Trophoblast cell (in vitro differentiated cells and primary cell): ENCODE measurements around the gene METRN.
A peak's percentile ranks its signal among the peaks of the same experiment; 100 is the strongest.
"Not testable (repeated sequence)": the region's sequence is repeated elsewhere in the genome, so short reads cannot be mapped to it uniquely, and the experiment has no call there.

Experiments
- DNase-seq, 2 donors: peaks; one replicate each; pipeline ENCODE4 v3.0.0-alpha.2; 2016
- H2AFZ ChIP-seq: 2 replicates; pipeline ENCODE4 v1.6.1; 2013; ENCODE audit warnings: low read length, moderate library complexity, mild to moderate bottlenecking; ENCODE audit not compliant: insufficient read depth, poor library complexity
- H2AK5ac ChIP-seq: 2 replicates; pipeline ENCODE4 v1.6.1; 2013; ENCODE audit warnings: mild to moderate bottlenecking, low read length
- H2BK120ac ChIP-seq: 2 replicates; pipeline ENCODE4 v1.6.1; 2013; ENCODE audit warnings: low read length, mild to moderate bottlenecking, moderate library complexity; ENCODE audit not compliant: insufficient read depth, poor library complexity
- H2BK12ac ChIP-seq: 2 replicates; pipeline ENCODE4 v1.6.1; 2013; ENCODE audit warnings: mild to moderate bottlenecking, low read length, moderate library complexity
- H2BK5ac ChIP-seq: 2 replicates; pipeline ENCODE4 v1.6.1; 2013; ENCODE audit warnings: low read length, low read depth, moderate library complexity, mild to moderate bottlenecking; ENCODE audit not compliant: poor library complexity
- H3K14ac ChIP-seq: 2 replicates; pipeline ENCODE4 v1.6.1; 2013; ENCODE audit warnings: mild to moderate bottlenecking, low read length
- H3K18ac ChIP-seq: 2 replicates; pipeline ENCODE4 v1.6.1; 2013; ENCODE audit warnings: mild to moderate bottlenecking, low read length
- H3K23ac ChIP-seq: 2 replicates; pipeline ENCODE4 v1.6.1; 2013; ENCODE audit warnings: low read length
- H3K27ac ChIP-seq: 2 replicates; pipeline ENCODE4 v1.5.1; 2013; ENCODE audit warnings: low read depth, mild to moderate bottlenecking, inconsistent platforms, low read length, moderate library complexity
- H3K27me3 ChIP-seq: 2 replicates; pipeline ENCODE4 v1.6.1; 2013; ENCODE audit warnings: inconsistent platforms, mild to moderate bottlenecking, low read length, moderate library complexity; ENCODE audit not compliant: insufficient read depth
- H3K36me3 ChIP-seq, 2 experiments: 1 replicate in 1 of 2; 2 replicates in 1 of 2; pipeline ENCODE4 v1.6.1; 2013; ENCODE audit warnings: low read length in 2 of 2, mild to moderate bottlenecking in 2 of 2, moderate library complexity in 1 of 2; ENCODE audit not compliant: insufficient read depth in 2 of 2, control insufficient read depth in 1 of 2
- H3K4ac ChIP-seq: 2 replicates; pipeline ENCODE4 v1.6.1; 2013; ENCODE audit warnings: low read depth, mild to moderate bottlenecking, low read length, moderate library complexity
- H3K4me1 ChIP-seq, 2 experiments: 1 replicate in 1 of 2; 2 replicates in 1 of 2; pipeline ENCODE4 v1.6.1; 2013; ENCODE audit warnings: low read length in 2 of 2, mild to moderate bottlenecking in 2 of 2, moderate library complexity in 1 of 2; ENCODE audit not compliant: insufficient read depth in 2 of 2, control insufficient read depth in 1 of 2
- H3K4me2 ChIP-seq: 2 replicates; pipeline ENCODE4 v1.6.1; 2013; ENCODE audit warnings: inconsistent platforms, mild to moderate bottlenecking, low read length, moderate library complexity
- H3K4me3 ChIP-seq: 2 replicates; pipeline ENCODE4 v1.5.1; 2013; ENCODE audit warnings: mild to moderate bottlenecking, low read depth, low read length, inconsistent platforms
- H3K79me1 ChIP-seq: one replicate; pipeline ENCODE4 v1.6.1; 2013; ENCODE audit warnings: low read length
- H3K79me2 ChIP-seq: 2 replicates; pipeline ENCODE4 v1.6.1; 2013; ENCODE audit warnings: low read length, mild to moderate bottlenecking; ENCODE audit not compliant: control insufficient read depth, insufficient read depth, poor library complexity
- H3K9ac ChIP-seq: 2 replicates; pipeline ENCODE4 v1.6.1; 2013; ENCODE audit warnings: mild to moderate bottlenecking, low read length
- H3K9me3 ChIP-seq: 2 replicates; pipeline ENCODE4 v1.6.1; 2013; ENCODE audit warnings: low read depth, mild to moderate bottlenecking, control low read depth, inconsistent platforms, low read length; ENCODE audit not compliant: insufficient read depth
- H4K12ac ChIP-seq: 2 replicates; pipeline ENCODE4 v1.6.1; 2013; ENCODE audit warnings: low read depth, mild to moderate bottlenecking, low read length, moderate library complexity
- H4K8ac ChIP-seq: 2 replicates; pipeline ENCODE4 v1.6.1; 2013; ENCODE audit warnings: low read depth, mild to moderate bottlenecking, low read length, moderate library complexity
- H4K91ac ChIP-seq: one replicate; pipeline ENCODE4 v1.6.1; 2013; ENCODE audit warnings: low read depth, mild to moderate bottlenecking, low read length, moderate library complexity
- WGBS: extraction: QIAGEN DNeasy Blood & Tissue Kit; methylation state at CpG from one replicate; pipeline ENCODE4 v1.1.7; 2013; ENCODE audit warnings: missing lambda C conversion rate; ENCODE audit not compliant: insufficient read length, insufficient coverage; ENCODE audit errors: extremely low coverage; 5-methylcytosine and 5-hydroxymethylcytosine counted together

Gene METRN

GRCh38 chr16:742894-743293, 28.0 kb downstream of the METRN start:
- WGBS, result no CpG with 5 or more reads among the region's 14 CpGs
- H3K79me1 ChIP-seq, H2BK5ac ChIP-seq, H4K8ac ChIP-seq, H3K4me3 ChIP-seq, H2AK5ac ChIP-seq, H3K18ac ChIP-seq, H3K4ac ChIP-seq, H3K9me3 ChIP-seq, H2BK12ac ChIP-seq, H3K27me3 ChIP-seq, H4K12ac ChIP-seq, H3K4me2 ChIP-seq, H2BK120ac ChIP-seq, H3K9ac ChIP-seq, H3K23ac ChIP-seq, H3K14ac ChIP-seq, H3K27ac ChIP-seq, H3K4me1 ChIP-seq, DNase-seq, H3K36me3 ChIP-seq, H4K91ac ChIP-seq, H3K79me2 ChIP-seq, H2AFZ ChIP-seq: not testable (repeated sequence)

- Histone ChIP-seq H3K9ac (no peak overlapping the region), H2BK5ac (no peak overlapping the region), H3K79me2 (peaks cover 7% of the 10 kb centered on the region), H3K14ac (no peak overlapping the region), H4K8ac (no peak overlapping the region), H4K91ac (no peak overlapping the region), H4K12ac (no peak overlapping the region), H2AK5ac (no peak overlapping the region), H2BK12ac (no peak overlapping the region), H3K79me1 (peaks cover 8% of the 10 kb centered on the region), H3K4ac (no peak overlapping the region), H3K27ac (no peak overlapping the region), H3K23ac (no peak overlapping the region), H3K4me3 (peak overlapping the region; percentile 1), H3K4me2 (no peak overlapping the region), H3K36me3 (no peaks in the 10 kb centered on the region), H3K9me3 (no peaks in the 10 kb centered on the region), H2BK120ac (no peak overlapping the region), H2AFZ (no peak overlapping the region), H3K4me1 (peaks cover 0 to 9% of the 10 kb centered on the region in 2 experiments), H3K27me3 (no peaks in the 10 kb centered on the region), H3K18ac (no peak overlapping the region)
- no CpG with 5 or more reads among the region's 21 CpGs for WGBS
- DNase-seq, result no peak
Measured at GRCh38 chr16:743794-744500, 29.0 kb downstream of the METRN start.

GRCh38 chr16:745739-746138, 30.8 kb downstream of the METRN start:
- H3K4me2 ChIP-seq, result no peak overlapping the region
- peaks cover 0 to 2% of the 10 kb centered on the region in 2 experiments for H3K4me1 ChIP-seq
- H3K23ac ChIP-seq, result no peak overlapping the region
- no peak overlapping the region for H3K18ac ChIP-seq
- no peak overlapping the region for H3K14ac ChIP-seq
- H3K27me3 ChIP-seq, result no peaks in the 10 kb centered on the region
- H3K79me2 ChIP-seq, result peaks cover 2% of the 10 kb centered on the region
- no peak overlapping the region for H2BK12ac ChIP-seq
- H3K27ac ChIP-seq, result no peak overlapping the region
- no CpG with 5 or more reads among the region's 14 CpGs for WGBS
- H2AK5ac ChIP-seq, result no peak overlapping the region
- no peaks in the 10 kb centered on the region for H3K36me3 ChIP-seq
- no peak overlapping the region for H2AFZ ChIP-seq
- H3K4ac ChIP-seq, result no peak overlapping the region
- H3K9ac ChIP-seq, result no peak overlapping the region
- H4K91ac ChIP-seq, result no peak overlapping the region
- DNase-seq, result peak in 1 of 2 donors; percentile 37
- no peak overlapping the region for H2BK120ac ChIP-seq
- no peak overlapping the region for H3K4me3 ChIP-seq
- H2BK5ac ChIP-seq, result no peak overlapping the region
- H3K9me3 ChIP-seq, result no peaks in the 10 kb centered on the region
- no peak overlapping the region for H4K8ac ChIP-seq
- H4K12ac ChIP-seq, result no peak overlapping the region
- peaks cover 3% of the 10 kb centered on the region for H3K79me1 ChIP-seq

GRCh38 chr16:746637-747036, 31.7 kb downstream of the METRN start:
- Histone ChIP-seq H4K8ac (no peak overlapping the region), H2BK5ac (no peak overlapping the region), H3K14ac (no peak overlapping the region), H3K36me3 (no peaks in the 10 kb centered on the region), H3K27me3 (no peaks in the 10 kb centered on the region), H3K23ac (no peak overlapping the region), H2BK120ac (no peak overlapping the region), H3K27ac (no peak overlapping the region), H4K12ac (no peak overlapping the region), H3K4me2 (no peak overlapping the region), H4K91ac (no peak overlapping the region), H3K4ac (no peak overlapping the region), H3K9me3 (no peaks in the 10 kb centered on the region), H2BK12ac (no peak overlapping the region), H3K79me2 (no peaks in the 10 kb centered on the region), H3K79me1 (no peaks in the 10 kb centered on the region), H3K18ac (no peak overlapping the region), H2AFZ (no peak overlapping the region), H3K9ac (no peak overlapping the region), H3K4me3 (no peak overlapping the region), H3K4me1 (no peaks in the 10 kb centered on the region), H2AK5ac (no peak overlapping the region)
- WGBS, result no CpG with 5 or more reads among the region's 13 CpGs
- DNase-seq, result no peak
